ENCODE data around the gene NOL11.

The NOL11 gene

DNA sequence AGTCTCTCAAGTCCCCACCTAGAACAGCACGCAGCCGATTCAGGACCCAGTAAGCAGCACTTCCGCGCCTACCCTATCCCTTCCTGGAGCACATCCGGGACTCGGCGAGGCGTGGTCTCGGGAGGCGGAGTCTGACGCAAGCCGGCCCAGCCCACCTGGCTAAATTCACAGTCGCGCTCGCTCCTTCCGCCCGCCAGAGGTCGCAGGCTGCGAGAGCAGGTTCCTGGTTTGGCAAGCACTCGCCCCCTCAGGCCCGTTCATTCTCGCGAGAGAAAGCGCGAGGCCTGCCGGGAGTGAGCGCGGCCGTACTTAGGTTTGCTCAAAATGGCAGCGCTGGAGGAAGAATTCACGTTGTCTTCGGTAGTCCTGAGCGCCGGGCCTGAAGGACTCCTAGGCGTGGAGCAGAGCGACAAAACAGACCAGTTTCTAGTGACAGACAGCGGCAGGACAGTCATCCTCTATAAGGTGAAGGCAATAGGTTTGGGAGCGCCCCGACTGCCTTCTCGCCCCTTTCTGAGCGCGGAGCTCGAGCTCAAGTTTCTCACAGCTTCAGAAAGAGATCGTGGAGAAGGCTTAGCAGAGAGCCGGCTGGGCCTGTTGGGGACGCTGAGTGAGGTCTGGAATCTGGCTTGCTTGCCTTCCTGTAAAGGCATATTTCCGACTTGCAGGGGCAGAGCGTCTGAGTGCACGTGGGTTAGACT, at the start of gene NOL11:
TSS of gene NOL11 (plus strand) at position 313 of the 701 bp plus-strand sequence. CDS start at position 325, 12 bp downstream.
- CTCF ChIA-PET = interaction anchor here (0.5 to 3.4 kb wide), 21 partner anchors 8 to 1043 kb away, joined by 3 to 18 read pairs (median 4); partner anchors contain the start of gene PSMD12
- Histone ChIP-seq H3K4me3 (ENCODE audit: low read depth, low read length) (peak within 1 kb of the TSS; percentile 66), H3K9me3 (ENCODE audit: control insufficient read depth, insufficient read depth, low read depth, low read length) (no peaks in the 10 kb centered on the region), H3K36me3 (ENCODE audit: control insufficient read depth in 2 of 2, insufficient read depth in 1 of 2, low read length in 2 of 2) (peaks cover 32 to 33% of the 10 kb centered on the region in 2 experiments), H3K4me1 (ENCODE audit: control insufficient read depth, insufficient read depth, low read length) (peaks cover 12% of the 10 kb centered on the region; the same call in 1 of the 2 replicates), H3K27ac (ENCODE audit: extremely low read depth, low read depth, low read length) (peak within 1 kb of the TSS; percentile 90)
- POLR2A ChIA-PET = interaction anchor here (0.6 to 2.0 kb wide), 10 partner anchors 10 to 360 kb away, joined by 3 to 12 read pairs (median 5); partner anchors contain the start of gene PITPNC1
- peak; percentile 92 for TF ChIP-seq ZBTB17 (tag by site-specific recombination; IDR thresholded peaks at IDR 0.05)
- peak; percentile 90 for TF ChIP-seq KLF9 (tag by site-specific recombination; IDR thresholded peaks at IDR 0.05; ENCODE audit: low read depth)
- peak; percentile 86 for TF ChIP-seq TRIM28 (IDR thresholded peaks at IDR 0.05; ENCODE audit: borderline replicate concordance, low read length)
- TF ChIP-seq, protein P1, sequence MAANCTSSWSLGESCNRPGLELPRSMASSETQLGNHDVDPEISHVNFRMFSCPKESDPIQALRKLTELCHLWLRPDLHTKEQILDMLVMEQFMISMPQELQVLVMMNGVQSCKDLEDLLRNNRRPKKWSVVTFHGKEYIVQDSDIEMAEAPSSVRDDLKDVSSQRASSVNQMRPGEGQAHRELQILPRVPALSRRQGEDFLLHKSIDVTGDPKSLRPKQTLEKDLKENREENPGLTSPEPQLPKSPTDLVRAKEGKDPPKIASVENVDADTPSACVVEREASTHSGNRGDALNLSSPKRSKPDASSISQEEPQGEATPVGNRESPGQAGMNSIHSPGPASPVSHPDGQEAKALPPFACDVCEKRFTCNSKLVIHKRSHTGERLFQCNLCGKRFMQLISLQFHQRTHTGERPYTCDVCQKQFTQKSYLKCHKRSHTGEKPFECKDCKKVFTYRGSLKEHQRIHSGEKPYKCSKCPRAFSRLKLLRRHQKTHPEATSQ (tag by site-specific recombination; IDR thresholded peaks at IDR 0.05) = no peak
- TF ChIP-seq, protein P2, sequence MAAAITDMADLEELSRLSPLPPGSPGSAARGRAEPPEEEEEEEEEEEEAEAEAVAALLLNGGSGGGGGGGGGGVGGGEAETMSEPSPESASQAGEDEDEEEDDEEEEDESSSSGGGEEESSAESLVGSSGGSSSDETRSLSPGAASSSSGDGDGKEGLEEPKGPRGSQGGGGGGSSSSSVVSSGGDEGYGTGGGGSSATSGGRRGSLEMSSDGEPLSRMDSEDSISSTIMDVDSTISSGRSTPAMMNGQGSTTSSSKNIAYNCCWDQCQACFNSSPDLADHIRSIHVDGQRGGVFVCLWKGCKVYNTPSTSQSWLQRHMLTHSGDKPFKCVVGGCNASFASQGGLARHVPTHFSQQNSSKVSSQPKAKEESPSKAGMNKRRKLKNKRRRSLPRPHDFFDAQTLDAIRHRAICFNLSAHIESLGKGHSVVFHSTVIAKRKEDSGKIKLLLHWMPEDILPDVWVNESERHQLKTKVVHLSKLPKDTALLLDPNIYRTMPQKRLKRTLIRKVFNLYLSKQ (tag by site-specific recombination; IDR thresholded peaks at IDR 0.05; ENCODE audit: borderline replicate concordance) = no peak
- no peak; the same call in 1 of the 2 replicates for TF ChIP-seq ZNF341 (tag by site-specific recombination; IDR thresholded peaks at IDR 0.05; ENCODE audit: low read depth)
- TF ChIP-seq, protein P3, sequence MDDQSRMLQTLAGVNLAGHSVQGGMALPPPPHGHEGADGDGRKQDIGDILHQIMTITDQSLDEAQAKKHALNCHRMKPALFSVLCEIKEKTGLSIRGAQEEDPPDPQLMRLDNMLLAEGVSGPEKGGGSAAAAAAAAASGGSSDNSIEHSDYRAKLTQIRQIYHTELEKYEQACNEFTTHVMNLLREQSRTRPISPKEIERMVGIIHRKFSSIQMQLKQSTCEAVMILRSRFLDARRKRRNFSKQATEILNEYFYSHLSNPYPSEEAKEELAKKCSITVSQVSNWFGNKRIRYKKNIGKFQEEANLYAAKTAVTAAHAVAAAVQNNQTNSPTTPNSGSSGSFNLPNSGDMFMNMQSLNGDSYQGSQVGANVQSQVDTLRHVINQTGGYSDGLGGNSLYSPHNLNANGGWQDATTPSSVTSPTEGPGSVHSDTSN (CRISPR knock-in tag; IDR thresholded peaks at IDR 0.05) = peak; percentile 82; the same call in 1 of the 2 replicates
- TF ChIP-seq ZNF621 (tag by site-specific recombination; IDR thresholded peaks at IDR 0.05) = no peak
- peak; percentile 67; the same call in 1 of the 2 replicates for TF ChIP-seq ZNF24 (tag by site-specific recombination; IDR thresholded peaks at IDR 0.05)
- peak; percentile 60; the same call in 1 of the 2 replicates for TF ChIP-seq KLF10 (tag by site-specific recombination; IDR thresholded peaks at IDR 0.05)
- no peak for TF ChIP-seq OSR2 (tag by site-specific recombination; IDR thresholded peaks at IDR 0.05)
- TF ChIP-seq ZNF596 (tag by site-specific recombination; IDR thresholded peaks at IDR 0.05) = peak; percentile 71
- peak; percentile 91 for TF ChIP-seq YY2 (tag by site-specific recombination; IDR thresholded peaks at IDR 0.05)
- TF ChIP-seq ZNF510 (tag by site-specific recombination; IDR thresholded peaks at IDR 0.05; ENCODE audit: insufficient replicate concordance) = no peak
- TF ChIP-seq, protein P4, sequence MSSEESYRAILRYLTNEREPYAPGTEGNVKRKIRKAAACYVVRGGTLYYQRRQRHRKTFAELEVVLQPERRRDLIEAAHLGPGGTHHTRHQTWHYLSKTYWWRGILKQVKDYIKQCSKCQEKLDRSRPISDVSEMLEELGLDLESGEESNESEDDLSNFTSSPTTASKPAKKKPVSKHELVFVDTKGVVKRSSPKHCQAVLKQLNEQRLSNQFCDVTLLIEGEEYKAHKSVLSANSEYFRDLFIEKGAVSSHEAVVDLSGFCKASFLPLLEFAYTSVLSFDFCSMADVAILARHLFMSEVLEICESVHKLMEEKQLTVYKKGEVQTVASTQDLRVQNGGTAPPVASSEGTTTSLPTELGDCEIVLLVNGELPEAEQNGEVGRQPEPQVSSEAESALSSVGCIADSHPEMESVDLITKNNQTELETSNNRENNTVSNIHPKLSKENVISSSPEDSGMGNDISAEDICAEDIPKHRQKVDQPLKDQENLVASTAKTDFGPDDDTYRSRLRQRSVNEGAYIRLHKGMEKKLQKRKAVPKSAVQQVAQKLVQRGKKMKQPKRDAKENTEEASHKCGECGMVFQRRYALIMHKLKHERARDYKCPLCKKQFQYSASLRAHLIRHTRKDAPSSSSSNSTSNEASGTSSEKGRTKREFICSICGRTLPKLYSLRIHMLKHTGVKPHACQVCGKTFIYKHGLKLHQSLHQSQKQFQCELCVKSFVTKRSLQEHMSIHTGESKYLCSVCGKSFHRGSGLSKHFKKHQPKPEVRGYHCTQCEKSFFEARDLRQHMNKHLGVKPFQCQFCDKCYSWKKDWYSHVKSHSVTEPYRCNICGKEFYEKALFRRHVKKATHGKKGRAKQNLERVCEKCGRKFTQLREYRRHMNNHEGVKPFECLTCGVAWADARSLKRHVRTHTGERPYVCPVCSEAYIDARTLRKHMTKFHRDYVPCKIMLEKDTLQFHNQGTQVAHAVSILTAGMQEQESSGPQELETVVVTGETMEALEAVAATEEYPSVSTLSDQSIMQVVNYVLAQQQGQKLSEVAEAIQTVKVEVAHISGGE (tag by site-specific recombination; conservative IDR thresholded peaks at IDR 0.05; ENCODE audit: low read depth) = peak; percentile 83
- TF ChIP-seq, protein P5, sequence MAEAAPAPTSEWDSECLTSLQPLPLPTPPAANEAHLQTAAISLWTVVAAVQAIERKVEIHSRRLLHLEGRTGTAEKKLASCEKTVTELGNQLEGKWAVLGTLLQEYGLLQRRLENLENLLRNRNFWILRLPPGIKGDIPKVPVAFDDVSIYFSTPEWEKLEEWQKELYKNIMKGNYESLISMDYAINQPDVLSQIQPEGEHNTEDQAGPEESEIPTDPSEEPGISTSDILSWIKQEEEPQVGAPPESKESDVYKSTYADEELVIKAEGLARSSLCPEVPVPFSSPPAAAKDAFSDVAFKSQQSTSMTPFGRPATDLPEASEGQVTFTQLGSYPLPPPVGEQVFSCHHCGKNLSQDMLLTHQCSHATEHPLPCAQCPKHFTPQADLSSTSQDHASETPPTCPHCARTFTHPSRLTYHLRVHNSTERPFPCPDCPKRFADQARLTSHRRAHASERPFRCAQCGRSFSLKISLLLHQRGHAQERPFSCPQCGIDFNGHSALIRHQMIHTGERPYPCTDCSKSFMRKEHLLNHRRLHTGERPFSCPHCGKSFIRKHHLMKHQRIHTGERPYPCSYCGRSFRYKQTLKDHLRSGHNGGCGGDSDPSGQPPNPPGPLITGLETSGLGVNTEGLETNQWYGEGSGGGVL (tag by site-specific recombination; IDR thresholded peaks at IDR 0.05) = peak; percentile 100
- TF ChIP-seq ZNF626 (tag by site-specific recombination; IDR thresholded peaks at IDR 0.05) = no peak
- TF ChIP-seq ZNF157 (tag by site-specific recombination; IDR thresholded peaks at IDR 0.05) = no peak
- no peak for TF ChIP-seq ZNF132 (tag by site-specific recombination; IDR thresholded peaks at IDR 0.05; ENCODE audit: borderline replicate concordance)
- peak; percentile 84 for TF ChIP-seq ZEB2 (tag by site-specific recombination; IDR thresholded peaks at IDR 0.05)
- peak; percentile 68; the same call in 1 of the 2 replicates for TF ChIP-seq ZNF610 (tag by site-specific recombination; IDR thresholded peaks at IDR 0.05; ENCODE audit: borderline replicate concordance)
- no peak for TF ChIP-seq ZNF549 (tag by site-specific recombination; IDR thresholded peaks at IDR 0.05)
- TF ChIP-seq, protein P6, sequence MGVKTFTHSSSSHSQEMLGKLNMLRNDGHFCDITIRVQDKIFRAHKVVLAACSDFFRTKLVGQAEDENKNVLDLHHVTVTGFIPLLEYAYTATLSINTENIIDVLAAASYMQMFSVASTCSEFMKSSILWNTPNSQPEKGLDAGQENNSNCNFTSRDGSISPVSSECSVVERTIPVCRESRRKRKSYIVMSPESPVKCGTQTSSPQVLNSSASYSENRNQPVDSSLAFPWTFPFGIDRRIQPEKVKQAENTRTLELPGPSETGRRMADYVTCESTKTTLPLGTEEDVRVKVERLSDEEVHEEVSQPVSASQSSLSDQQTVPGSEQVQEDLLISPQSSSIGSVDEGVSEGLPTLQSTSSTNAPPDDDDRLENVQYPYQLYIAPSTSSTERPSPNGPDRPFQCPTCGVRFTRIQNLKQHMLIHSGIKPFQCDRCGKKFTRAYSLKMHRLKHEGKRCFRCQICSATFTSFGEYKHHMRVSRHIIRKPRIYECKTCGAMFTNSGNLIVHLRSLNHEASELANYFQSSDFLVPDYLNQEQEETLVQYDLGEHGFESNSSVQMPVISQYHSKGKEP (tag by site-specific recombination; IDR thresholded peaks at IDR 0.05) = 0 out of 2 replicates have a peak, but pooled peaks have one; percentile 28
- peak; percentile 94 for TF ChIP-seq SP3 (tag by site-specific recombination; IDR thresholded peaks at IDR 0.05)
- TF ChIP-seq ZNF558 (tag by site-specific recombination; IDR thresholded peaks at IDR 0.05) = 0 out of 2 replicates have a peak, but pooled peaks have one; percentile 35
- TF ChIP-seq ZNF121 (tag by site-specific recombination; IDR thresholded peaks at IDR 0.05) = 0 out of 2 replicates have a peak, but pooled peaks have one; percentile 15
